ENCODE results near the gene APOE. TPM values are rescaled to one million over a fixed set of nuclear protein-coding genes. Genes with fewer than 3 reads are reported as not detected.

The APOE gene
- total and polyA plus RNA-seq, 2 experiments from 2014 or later, result 1,133 to 1,438 TPM

DNA sequence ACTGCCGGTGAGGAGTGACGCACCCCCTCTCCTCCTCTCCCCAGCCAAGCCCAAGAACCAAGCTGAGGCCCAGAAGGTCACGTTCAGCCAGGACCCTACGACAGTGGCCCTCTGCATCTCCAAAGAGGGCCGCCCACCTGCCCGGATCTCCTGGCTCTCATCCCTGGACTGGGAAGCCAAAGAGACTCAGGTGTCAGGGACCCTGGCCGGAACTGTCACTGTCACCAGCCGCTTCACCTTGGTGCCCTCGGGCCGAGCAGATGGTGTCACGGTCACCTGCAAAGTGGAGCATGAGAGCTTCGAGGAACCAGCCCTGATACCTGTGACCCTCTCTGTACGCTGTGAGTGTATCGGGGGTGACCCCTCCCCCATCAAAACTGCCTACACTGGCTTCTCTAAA lies 33.8 kb upstream of the APOE start:
- H3K27ac ChIP-seq (ENCODE audit: low read depth), result no peak overlapping the region
- H3K4me1 ChIP-seq (ENCODE audit: insufficient read depth), result peaks cover 7% of the 10 kb centered on the region; the same call in 1 of the 2 replicates
- no peaks in the 10 kb centered on the region for H3K9me2 ChIP-seq (ENCODE audit: insufficient read depth)
- no peak overlapping the region for H3K4me3 ChIP-seq
- peaks cover 12% of the 10 kb centered on the region for H4K20me1 ChIP-seq (replicated peaks; ENCODE audit: insufficient read depth)
- peaks cover 12% of the 10 kb centered on the region for H3K27me3 Mint-ChIP-seq (ENCODE audit: insufficient read depth, low read depth, poor library complexity)
- peaks cover 4% of the 10 kb centered on the region; the same call in 1 of the 2 replicates for H3K79me2 ChIP-seq (replicated peaks; ENCODE audit: insufficient read depth)
- H3K36me3 Mint-ChIP-seq (ENCODE audit: low read depth), result peaks cover 82% of the 10 kb centered on the region
- H3K4me1 Mint-ChIP-seq, result peaks cover 9% of the 10 kb centered on the region
- TF ChIP-seq EZH2 (IDR thresholded peaks at IDR 0.05; ENCODE audit: low read depth, unreplicated experiment) (no peak), CREB1 (CRISPR knock-in tag; IDR thresholded peaks at IDR 0.05; ENCODE audit: low read depth) (no peak), ZNF331 (CRISPR knock-in tag; IDR thresholded peaks at IDR 0.05; ENCODE audit: low read depth) (no peak), NANOG (IDR thresholded peaks at IDR 0.05; ENCODE audit: borderline replicate concordance) (no peak), STAT1 (IDR thresholded peaks at IDR 0.05; ENCODE audit: unreplicated experiment) (no peak), POLR2AphosphoS5 (IDR thresholded peaks at IDR 0.05; ENCODE audit: low read depth) (no peak), JUNB (IDR thresholded peaks at IDR 0.05; ENCODE audit: unreplicated experiment) (no peak), EZH2phosphoT487 (IDR thresholded peaks at IDR 0.05; ENCODE audit: unreplicated experiment) (no peak), ZNF114 (CRISPR knock-in tag; IDR thresholded peaks at IDR 0.05) (no peak)
- TF ChIP-seq, protein P1, sequence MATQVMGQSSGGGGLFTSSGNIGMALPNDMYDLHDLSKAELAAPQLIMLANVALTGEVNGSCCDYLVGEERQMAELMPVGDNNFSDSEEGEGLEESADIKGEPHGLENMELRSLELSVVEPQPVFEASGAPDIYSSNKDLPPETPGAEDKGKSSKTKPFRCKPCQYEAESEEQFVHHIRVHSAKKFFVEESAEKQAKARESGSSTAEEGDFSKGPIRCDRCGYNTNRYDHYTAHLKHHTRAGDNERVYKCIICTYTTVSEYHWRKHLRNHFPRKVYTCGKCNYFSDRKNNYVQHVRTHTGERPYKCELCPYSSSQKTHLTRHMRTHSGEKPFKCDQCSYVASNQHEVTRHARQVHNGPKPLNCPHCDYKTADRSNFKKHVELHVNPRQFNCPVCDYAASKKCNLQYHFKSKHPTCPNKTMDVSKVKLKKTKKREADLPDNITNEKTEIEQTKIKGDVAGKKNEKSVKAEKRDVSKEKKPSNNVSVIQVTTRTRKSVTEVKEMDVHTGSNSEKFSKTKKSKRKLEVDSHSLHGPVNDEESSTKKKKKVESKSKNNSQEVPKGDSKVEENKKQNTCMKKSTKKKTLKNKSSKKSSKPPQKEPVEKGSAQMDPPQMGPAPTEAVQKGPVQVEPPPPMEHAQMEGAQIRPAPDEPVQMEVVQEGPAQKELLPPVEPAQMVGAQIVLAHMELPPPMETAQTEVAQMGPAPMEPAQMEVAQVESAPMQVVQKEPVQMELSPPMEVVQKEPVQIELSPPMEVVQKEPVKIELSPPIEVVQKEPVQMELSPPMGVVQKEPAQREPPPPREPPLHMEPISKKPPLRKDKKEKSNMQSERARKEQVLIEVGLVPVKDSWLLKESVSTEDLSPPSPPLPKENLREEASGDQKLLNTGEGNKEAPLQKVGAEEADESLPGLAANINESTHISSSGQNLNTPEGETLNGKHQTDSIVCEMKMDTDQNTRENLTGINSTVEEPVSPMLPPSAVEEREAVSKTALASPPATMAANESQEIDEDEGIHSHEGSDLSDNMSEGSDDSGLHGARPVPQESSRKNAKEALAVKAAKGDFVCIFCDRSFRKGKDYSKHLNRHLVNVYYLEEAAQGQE (IDR thresholded peaks at IDR 0.05; ENCODE audit: unreplicated experiment), result no peak
- TF ChIP-seq, protein P2, sequence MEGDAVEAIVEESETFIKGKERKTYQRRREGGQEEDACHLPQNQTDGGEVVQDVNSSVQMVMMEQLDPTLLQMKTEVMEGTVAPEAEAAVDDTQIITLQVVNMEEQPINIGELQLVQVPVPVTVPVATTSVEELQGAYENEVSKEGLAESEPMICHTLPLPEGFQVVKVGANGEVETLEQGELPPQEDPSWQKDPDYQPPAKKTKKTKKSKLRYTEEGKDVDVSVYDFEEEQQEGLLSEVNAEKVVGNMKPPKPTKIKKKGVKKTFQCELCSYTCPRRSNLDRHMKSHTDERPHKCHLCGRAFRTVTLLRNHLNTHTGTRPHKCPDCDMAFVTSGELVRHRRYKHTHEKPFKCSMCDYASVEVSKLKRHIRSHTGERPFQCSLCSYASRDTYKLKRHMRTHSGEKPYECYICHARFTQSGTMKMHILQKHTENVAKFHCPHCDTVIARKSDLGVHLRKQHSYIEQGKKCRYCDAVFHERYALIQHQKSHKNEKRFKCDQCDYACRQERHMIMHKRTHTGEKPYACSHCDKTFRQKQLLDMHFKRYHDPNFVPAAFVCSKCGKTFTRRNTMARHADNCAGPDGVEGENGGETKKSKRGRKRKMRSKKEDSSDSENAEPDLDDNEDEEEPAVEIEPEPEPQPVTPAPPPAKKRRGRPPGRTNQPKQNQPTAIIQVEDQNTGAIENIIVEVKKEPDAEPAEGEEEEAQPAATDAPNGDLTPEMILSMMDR (conservative IDR thresholded peaks at IDR 0.05; ENCODE audit: low read depth in 2 of 2), result no peak
- TF ChIP-seq, protein P3, sequence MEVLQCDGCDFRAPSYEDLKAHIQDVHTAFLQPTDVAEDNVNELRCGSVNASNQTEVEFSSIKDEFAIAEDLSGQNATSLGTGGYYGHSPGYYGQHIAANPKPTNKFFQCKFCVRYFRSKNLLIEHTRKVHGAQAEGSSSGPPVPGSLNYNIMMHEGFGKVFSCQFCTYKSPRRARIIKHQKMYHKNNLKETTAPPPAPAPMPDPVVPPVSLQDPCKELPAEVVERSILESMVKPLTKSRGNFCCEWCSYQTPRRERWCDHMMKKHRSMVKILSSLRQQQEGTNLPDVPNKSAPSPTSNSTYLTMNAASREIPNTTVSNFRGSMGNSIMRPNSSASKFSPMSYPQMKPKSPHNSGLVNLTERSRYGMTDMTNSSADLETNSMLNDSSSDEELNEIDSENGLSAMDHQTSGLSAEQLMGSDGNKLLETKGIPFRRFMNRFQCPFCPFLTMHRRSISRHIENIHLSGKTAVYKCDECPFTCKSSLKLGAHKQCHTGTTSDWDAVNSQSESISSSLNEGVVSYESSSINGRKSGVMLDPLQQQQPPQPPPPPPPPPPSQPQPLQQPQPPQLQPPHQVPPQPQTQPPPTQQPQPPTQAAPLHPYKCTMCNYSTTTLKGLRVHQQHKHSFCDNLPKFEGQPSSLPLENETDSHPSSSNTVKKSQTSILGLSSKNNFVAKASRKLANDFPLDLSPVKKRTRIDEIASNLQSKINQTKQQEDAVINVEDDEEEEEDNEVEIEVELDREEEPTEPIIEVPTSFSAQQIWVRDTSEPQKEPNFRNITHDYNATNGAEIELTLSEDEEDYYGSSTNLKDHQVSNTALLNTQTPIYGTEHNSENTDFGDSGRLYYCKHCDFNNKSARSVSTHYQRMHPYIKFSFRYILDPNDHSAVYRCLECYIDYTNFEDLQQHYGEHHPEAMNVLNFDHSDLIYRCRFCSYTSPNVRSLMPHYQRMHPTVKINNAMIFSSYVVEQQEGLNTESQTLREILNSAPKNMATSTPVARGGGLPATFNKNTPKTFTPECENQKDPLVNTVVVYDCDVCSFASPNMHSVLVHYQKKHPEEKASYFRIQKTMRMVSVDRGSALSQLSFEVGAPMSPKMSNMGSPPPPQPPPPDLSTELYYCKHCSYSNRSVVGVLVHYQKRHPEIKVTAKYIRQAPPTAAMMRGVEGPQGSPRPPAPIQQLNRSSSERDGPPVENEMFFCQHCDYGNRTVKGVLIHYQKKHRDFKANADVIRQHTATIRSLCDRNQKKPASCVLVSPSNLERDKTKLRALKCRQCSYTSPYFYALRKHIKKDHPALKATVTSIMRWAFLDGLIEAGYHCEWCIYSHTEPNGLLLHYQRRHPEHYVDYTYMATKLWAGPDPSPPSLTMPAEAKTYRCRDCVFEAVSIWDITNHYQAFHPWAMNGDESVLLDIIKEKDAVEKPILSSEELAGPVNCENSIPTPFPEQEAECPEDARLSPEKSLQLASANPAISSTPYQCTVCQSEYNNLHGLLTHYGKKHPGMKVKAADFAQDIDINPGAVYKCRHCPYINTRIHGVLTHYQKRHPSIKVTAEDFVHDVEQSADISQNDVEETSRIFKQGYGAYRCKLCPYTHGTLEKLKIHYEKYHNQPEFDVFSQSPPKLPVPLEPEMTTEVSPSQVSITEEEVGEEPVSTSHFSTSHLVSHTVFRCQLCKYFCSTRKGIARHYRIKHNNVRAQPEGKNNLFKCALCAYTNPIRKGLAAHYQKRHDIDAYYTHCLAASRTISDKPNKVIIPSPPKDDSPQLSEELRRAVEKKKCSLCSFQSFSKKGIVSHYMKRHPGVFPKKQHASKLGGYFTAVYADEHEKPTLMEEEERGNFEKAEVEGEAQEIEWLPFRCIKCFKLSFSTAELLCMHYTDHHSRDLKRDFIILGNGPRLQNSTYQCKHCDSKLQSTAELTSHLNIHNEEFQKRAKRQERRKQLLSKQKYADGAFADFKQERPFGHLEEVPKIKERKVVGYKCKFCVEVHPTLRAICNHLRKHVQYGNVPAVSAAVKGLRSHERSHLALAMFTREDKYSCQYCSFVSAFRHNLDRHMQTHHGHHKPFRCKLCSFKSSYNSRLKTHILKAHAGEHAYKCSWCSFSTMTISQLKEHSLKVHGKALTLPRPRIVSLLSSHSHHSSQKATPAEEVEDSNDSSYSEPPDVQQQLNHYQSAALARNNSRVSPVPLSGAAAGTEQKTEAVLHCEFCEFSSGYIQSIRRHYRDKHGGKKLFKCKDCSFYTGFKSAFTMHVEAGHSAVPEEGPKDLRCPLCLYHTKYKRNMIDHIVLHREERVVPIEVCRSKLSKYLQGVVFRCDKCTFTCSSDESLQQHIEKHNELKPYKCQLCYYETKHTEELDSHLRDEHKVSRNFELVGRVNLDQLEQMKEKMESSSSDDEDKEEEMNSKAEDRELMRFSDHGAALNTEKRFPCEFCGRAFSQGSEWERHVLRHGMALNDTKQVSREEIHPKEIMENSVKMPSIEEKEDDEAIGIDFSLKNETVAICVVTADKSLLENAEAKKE (CRISPR knock-in tag; IDR thresholded peaks at IDR 0.05), result no peak
- TF ChIP-seq, protein P4, sequence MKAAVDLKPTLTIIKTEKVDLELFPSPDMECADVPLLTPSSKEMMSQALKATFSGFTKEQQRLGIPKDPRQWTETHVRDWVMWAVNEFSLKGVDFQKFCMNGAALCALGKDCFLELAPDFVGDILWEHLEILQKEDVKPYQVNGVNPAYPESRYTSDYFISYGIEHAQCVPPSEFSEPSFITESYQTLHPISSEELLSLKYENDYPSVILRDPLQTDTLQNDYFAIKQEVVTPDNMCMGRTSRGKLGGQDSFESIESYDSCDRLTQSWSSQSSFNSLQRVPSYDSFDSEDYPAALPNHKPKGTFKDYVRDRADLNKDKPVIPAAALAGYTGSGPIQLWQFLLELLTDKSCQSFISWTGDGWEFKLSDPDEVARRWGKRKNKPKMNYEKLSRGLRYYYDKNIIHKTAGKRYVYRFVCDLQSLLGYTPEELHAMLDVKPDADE (IDR thresholded peaks at IDR 0.05), result no peak
- no peaks in the 10 kb centered on the region for H3K9me3 Mint-ChIP-seq
- no peak overlapping the region for H3K4me3 Mint-ChIP-seq
- DNase-seq (ENCODE audit: low spot score) (no peak), ATAC-seq (no peak)
- no peak overlapping the region for H3K4me2 ChIP-seq
- H3F3A ChIP-seq (replicated peaks; ENCODE audit: low read depth), result 0 out of 2 replicates have a peak, but pooled peaks cover 18% of the 10 kb centered on the region
- H2AFZ ChIP-seq, result no peak overlapping the region
- H3K27ac Mint-ChIP-seq, result no peak overlapping the region
- peaks cover 26% of the 10 kb centered on the region for H3K36me3 ChIP-seq (ENCODE audit: insufficient read depth)
- no peaks in the 10 kb centered on the region for H3K27me3 ChIP-seq (ENCODE audit: insufficient read depth)

All from GM23338 (cell line).